HCT116 (cell line): Measurements from ENCODE around the gene NOD1. TPM values are rescaled to one million over a fixed set of nuclear protein-coding genes. Genes with fewer than 3 reads are reported as not detected.

ENCODE experiments used
- ATAC-seq: fragments of 200-7000 bp; cut with Tn5 transposase; 2 replicates; pipeline ENCODE4 v1.9.1; 2020; ENCODE audit warnings: mild to moderate bottlenecking, moderate library complexity
- BruUV-seq: library from RNA; stranded (reverse); fragments of 400-500 nt; replicated peaks from 2 replicates; lab custom pipeline; 2021; lab: Mats Ljungman, UMichigan
- CTCF ChIA-PET: fragments of 300-600 bp; sonication (Branson Sonifier 250); formaldehyde crosslinking; loops from one replicate; lab custom pipeline; 2021; ENCODE audit warnings: antibody characterized with exemption; lab: Charles Lee
- POLR2A ChIA-PET: fragments of 300-600, 350-600 bp; sonication (Branson Sonifier 250); formaldehyde crosslinking; loops from one replicate; lab custom pipeline; 2021; ENCODE audit warnings: antibody characterized with exemption; lab: Charles Lee
- RAD21 ChIA-PET, 2 experiments: fragments of 300-600 bp; sonication (Branson Sonifier 250); formaldehyde crosslinking; loops; one replicate each; lab custom pipeline; 2023; ENCODE audit warnings: low total read pairs in 2 of 2; ENCODE audit not compliant: uncharacterized antibody in 2 of 2, unreplicated experiment in 2 of 2, low non-redundant PET in 1 of 2; lab: Charles Lee
- DNase-seq: peaks from one replicate; pipeline ENCODE4 v3.0.0-alpha.2; 2010; ENCODE audit warnings: low read depth, low spot score
- H2AFZ ChIP-seq: fragments of 200-600 bp; shearing (Covaris generic), sonication (generic); 2 replicates; pipeline ENCODE4 v1.6.1; 2017; ENCODE audit warnings: low read depth, mixed run types, mixed read lengths, antibody characterized with exemption, low read length; ENCODE audit not compliant: poor library complexity, severe bottlenecking
- H3K27ac ChIP-seq: 2 replicates; pipeline ENCODE4 v1.5.1; 2012; ENCODE audit warnings: low read depth, low read length
- H3K27me3 ChIP-seq: fragments of 200-600 bp; sonication (generic); 2 replicates; pipeline ENCODE4 v1.6.1; 2016; ENCODE audit warnings: mixed run types, low read length, mixed read lengths; ENCODE audit not compliant: insufficient read depth
- H3K36me3 ChIP-seq, 2 experiments: fragments of 200-500 bp in 1 of 2; fragments of 200-600 bp in 1 of 2; sonication (Bioruptor generic) in 1 of 2; sonication (generic) in 1 of 2; 2 replicates each; pipeline versions ENCODE4 v1.5.1 to v1.6.1; 2014 to 2016; ENCODE audit warnings: low read length in 2 of 2, inconsistent platforms in 1 of 2, mixed read lengths in 1 of 2, mixed run types in 1 of 2; ENCODE audit not compliant: insufficient read depth in 2 of 2, control insufficient read depth in 1 of 2
- H3K4me1 ChIP-seq, 2 experiments: fragments of 200-600 bp in 1 of 2; sonication (generic) in 1 of 2; 2 replicates each; pipeline versions ENCODE4 v1.5.1 to v1.6.1; 2012 to 2017; ENCODE audit warnings: low read length in 2 of 2, inconsistent platforms in 1 of 2, mild to moderate bottlenecking in 1 of 2, mixed read lengths in 1 of 2, mixed run types in 1 of 2, moderate library complexity in 1 of 2; ENCODE audit not compliant: insufficient read depth in 2 of 2, control insufficient read depth in 1 of 2
- H3K4me2 ChIP-seq: fragments of 200-600 bp; sonication (generic); 2 replicates; pipeline ENCODE4 v1.6.1; 2017; ENCODE audit warnings: mixed run types, low read length, mixed read lengths
- H3K4me3 ChIP-seq, 2 experiments: fragments of 200-600 bp in 1 of 2; sonication (generic) in 1 of 2; replicated peaks in 1 of 2; 2 replicates each; pipeline ENCODE4 v1.5.1; 2011 to 2016; ENCODE audit warnings: low read length in 2 of 2, control low read depth in 1 of 2, low read depth in 1 of 2, mild to moderate bottlenecking in 1 of 2, mixed read lengths in 1 of 2, mixed run types in 1 of 2
- H3K79me2 ChIP-seq: fragments of 200-600 bp; sonication (generic); 2 replicates; pipeline ENCODE4 v1.6.1; 2017; ENCODE audit warnings: mild to moderate bottlenecking, mixed run types, low read length, moderate library complexity, mixed read lengths; ENCODE audit not compliant: insufficient read depth
- H3K9ac ChIP-seq: fragments of 200-600 bp; sonication (generic); 2 replicates; pipeline ENCODE4 v1.6.1; 2016; ENCODE audit warnings: low read length, mixed read lengths
- H3K9me2 ChIP-seq: fragments of 200-600 bp; sonication (generic), shearing (Covaris generic); 2 replicates; pipeline ENCODE4 v1.6.1; 2017; ENCODE audit warnings: mixed run types, mild to moderate bottlenecking, moderate library complexity; ENCODE audit not compliant: insufficient read depth
- H3K9me3 ChIP-seq, 2 experiments: fragments of 200-500 bp in 1 of 2; fragments of 200-600 bp in 1 of 2; sonication (Bioruptor generic) in 1 of 2; sonication (generic) in 1 of 2; 2 replicates each; pipeline ENCODE4 v1.6.1; 2014 to 2017; ENCODE audit warnings: low read length in 2 of 2, mixed read lengths in 2 of 2, inconsistent platforms in 1 of 2, low read depth in 1 of 2, mild to moderate bottlenecking in 1 of 2, mixed run types in 1 of 2, moderate library complexity in 1 of 2; ENCODE audit not compliant: control insufficient read depth in 1 of 2, insufficient read depth in 1 of 2
- H4K20me1 ChIP-seq: fragments of 200-600 bp; sonication (generic), shearing (Covaris generic); 2 replicates; pipeline ENCODE4 v1.6.1; 2017; ENCODE audit warnings: mixed run types, mild to moderate bottlenecking, moderate library complexity; ENCODE audit not compliant: insufficient read depth
- POLR2AphosphoS5 ChIP-seq: IDR thresholded peaks from 2 replicates; pipeline ENCODE4 v1.6.1; 2011; ENCODE audit warnings: mild to moderate bottlenecking, low read depth, low read length, moderate library complexity
- REST ChIP-seq: IDR thresholded peaks from 2 replicates; pipeline ENCODE4 v1.6.1; 2012; ENCODE audit warnings: low read depth
- YY1 ChIP-seq: IDR thresholded peaks from 2 replicates; pipeline ENCODE4 v1.6.1; 2011; ENCODE audit warnings: low read length, low read depth, moderate library complexity, mild to moderate bottlenecking; ENCODE audit not compliant: insufficient replicate concordance; ENCODE audit errors: extremely low read depth
- intact Hi-C: fragments of 100-400 bp; cut with micrococcal nuclease; formaldehyde crosslinking; loops from 2 replicates; pipeline ENCODE4 v1.10.0; 2022
- total RNA-seq: library from RNA; stranded (reverse); gene quantifications from one replicate; pipeline ENCODE4 v1.2.1, GENCODE V29; 2021; ENCODE audit not compliant: unreplicated experiment
- TF ChIP-seq, protein P1 (sequence below): IDR thresholded peaks from 2 replicates; pipeline ENCODE4 v1.6.1; 2012

NOD1 gene
- total RNA-seq, 1 experiment from 2014 or later: 5.9 TPM

DNA sequence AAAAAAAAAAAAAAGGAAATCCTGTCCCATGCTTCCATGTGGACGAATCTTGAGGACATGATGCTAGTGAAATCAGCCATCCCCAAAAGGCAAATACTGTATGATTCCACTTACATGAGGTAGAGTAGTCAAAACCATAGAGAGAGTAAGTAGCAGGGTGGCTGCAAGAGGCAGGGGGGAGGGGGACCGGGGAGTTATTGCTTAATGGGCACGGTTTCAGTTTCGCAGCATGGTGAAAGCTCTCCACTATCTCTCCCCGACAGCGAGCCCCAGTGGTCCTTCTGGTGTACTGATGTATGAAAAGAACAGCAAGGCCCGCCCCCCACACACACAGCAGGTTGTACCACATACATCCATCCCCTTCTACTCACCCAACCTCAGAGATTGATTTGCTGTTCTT lies 32.8 kb downstream of the NOD1 start (continued):
- TF ChIP-seq REST (no peak), POLR2AphosphoS5 (no peak)
- TF ChIP-seq, protein P1, sequence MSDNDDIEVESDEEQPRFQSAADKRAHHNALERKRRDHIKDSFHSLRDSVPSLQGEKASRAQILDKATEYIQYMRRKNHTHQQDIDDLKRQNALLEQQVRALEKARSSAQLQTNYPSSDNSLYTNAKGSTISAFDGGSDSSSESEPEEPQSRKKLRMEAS: no peak

- no peak overlapping the region for H3K27ac ChIP-seq
- TF ChIP-seq YY1: no peak
- H3K27me3 ChIP-seq: no peaks in the 10 kb centered on the region
- no peaks in the 10 kb centered on the region; the same call in 1 of the 2 replicates for H4K20me1 ChIP-seq
- RAD21 ChIA-PET: no interaction called here
- 0 out of 4 replicates have a peak, but pooled peaks cover 0 to 3% of the 10 kb centered on the region in 2 experiments for H3K36me3 ChIP-seq
- ATAC-seq (no peak), DNase-seq (no peak)
- no peak overlapping the region for H2AFZ ChIP-seq
- intact Hi-C loops: no loop called here
- no TSS peak for BruUV-seq
- H3K9me2 ChIP-seq: no peaks in the 10 kb centered on the region
- H3K79me2 ChIP-seq: no peaks in the 10 kb centered on the region
- CTCF ChIA-PET: no interaction called here
- POLR2A ChIA-PET: no interaction called here
- H3K4me3 ChIP-seq: no peak overlapping the region
- no peak overlapping the region for H3K4me2 ChIP-seq
- no peaks in the 10 kb centered on the region for H3K4me1 ChIP-seq
- no peak overlapping the region for H3K9ac ChIP-seq
- H3K9me3 ChIP-seq: no peaks in the 10 kb centered on the region
Measured at GRCh38 chr7:30437823-30438574, 40.6 kb downstream of the NOD1 start.
